Gastroesophageal sphincter (tissue), 4 donors: Measurements from ENCODE around the gene NBL1. TPM values are rescaled to one million over a fixed set of nuclear protein-coding genes. Genes with fewer than 3 reads are reported as not detected.

ENCODE experiments used
- ATAC-seq: fragments of 150-250 bp; one replicate; pipeline ENCODE4 v1.9.1; 2016; ENCODE audit warnings: mild to moderate bottlenecking, moderate library complexity
- H3K27ac ChIP-seq, 4 donors: fragments of 200-600 bp; sonication (generic) in 3 of 4; 1 replicate in 3 of 4; 2 replicates in 1 of 4; pipeline ENCODE4 v1.5.1; 2016 to 2019
- H3K27me3 ChIP-seq: fragments of 200-600 bp; sonication (generic); one replicate; pipeline ENCODE4 v1.5.1; 2019
- H3K36me3 ChIP-seq, 2 donors: fragments of 200-600 bp; sonication (generic); one replicate each; pipeline ENCODE4 v1.5.1; 2019; ENCODE audit warnings: control low read depth in 1 of 2
- H3K4me1 ChIP-seq, 3 donors: fragments of 200-600 bp; sonication (generic); 1 replicate in 2 of 3; 2 replicates in 1 of 3; pipeline ENCODE4 v1.5.1; 2016 to 2019; ENCODE audit warnings: control low read depth in 2 of 3
- H3K4me3 ChIP-seq, 2 donors: fragments of 200-600 bp; sonication (generic); one replicate each; pipeline ENCODE4 v1.5.1; 2019; ENCODE audit warnings: mild to moderate bottlenecking in 1 of 2, moderate library complexity in 1 of 2
- H3K9me3 ChIP-seq, 3 donors: fragments of 200-600 bp; sonication (generic); one replicate each; pipeline ENCODE4 v1.5.1; 2017 to 2019; ENCODE audit warnings: control low read depth in 2 of 3
- EP300 ChIP-seq: sonication (generic); formaldehyde crosslinking; IDR thresholded peaks from one replicate; pipeline ENCODE4 v1.6.1; 2017; ENCODE audit warnings: antibody characterized with exemption, mild to moderate bottlenecking
- POLR2A ChIP-seq, 2 donors: fragments of 450-650 bp; IDR thresholded peaks; one replicate each; pipeline ENCODE4 v1.6.1; 2017; ENCODE audit warnings: antibody characterized with exemption in 2 of 2, mild to moderate bottlenecking in 2 of 2, moderate library complexity in 1 of 2
- POLR2AphosphoS5 ChIP-seq: sonication (generic); formaldehyde crosslinking; IDR thresholded peaks from one replicate; pipeline ENCODE4 v1.6.1; 2017; ENCODE audit warnings: antibody characterized with exemption
- WGBS, 2 donors: methylation state at CpG; one replicate each; pipeline ENCODE4 v1.1.5; 2018; ENCODE audit warnings: low coverage in 1 of 2; 5-methylcytosine and 5-hydroxymethylcytosine counted together
- total RNA-seq, 4 donors: library from RNA; depleted of rRNA; stranded (reverse); fragments of >200 nt; gene quantifications; one replicate each; pipeline ENCODE4 v1.1.0, GENCODE V29; 2016
- TF ChIP-seq, protein P1 (sequence below), 4 experiments: fragments of 200-600 bp in 2 of 4; fragments of 450-650 bp in 2 of 4; sonication (generic) in 1 of 4; IDR thresholded peaks; one replicate each; pipeline ENCODE4 v1.5.1; 2017 to 2019; ENCODE audit warnings: antibody characterized with exemption in 4 of 4, mild to moderate bottlenecking in 2 of 4, moderate library complexity in 2 of 4

NBL1 gene
- total RNA-seq, 4 donors from 2014 or later: 203 to 343 (median 301) TPM

DNA sequence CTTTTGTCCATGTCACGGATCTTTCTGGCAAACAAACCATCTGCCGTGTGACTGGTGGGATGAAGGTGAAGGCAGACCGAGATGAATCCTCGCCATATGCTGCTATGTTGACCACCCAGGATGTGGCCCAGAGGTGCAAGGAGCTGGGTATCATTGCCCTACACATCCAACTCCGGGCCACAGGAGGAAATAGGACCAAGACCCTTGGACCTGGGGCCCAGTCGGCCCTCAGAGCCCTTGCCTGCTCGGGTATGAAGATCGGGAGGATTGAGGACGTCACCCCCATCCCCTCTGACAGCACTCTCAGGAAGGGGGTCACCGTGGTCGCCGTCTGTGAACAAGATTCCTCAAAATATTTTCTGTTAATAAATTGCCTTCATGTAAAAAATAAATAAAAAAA, 35.9 kb upstream of the NBL1 start:
- ATAC-seq: no peak
- H3K4me1 ChIP-seq: peaks cover 12 to 92% (median 27%) of the 10 kb centered on the region in 3 donors
- 80% methylated on average over 1 of the region's 12 CpGs for WGBS, 2 donors
- H3K9me3 ChIP-seq: no peaks in the 10 kb centered on the region
- no peaks in the 10 kb centered on the region for H3K36me3 ChIP-seq
- no peaks in the 10 kb centered on the region for H3K27me3 ChIP-seq
- peak overlapping the region in 3 of 4 donors; percentile 72 to 97 (median 74) for H3K27ac ChIP-seq
- H3K4me3 ChIP-seq: no peak overlapping the region
- TF ChIP-seq, protein P1, sequence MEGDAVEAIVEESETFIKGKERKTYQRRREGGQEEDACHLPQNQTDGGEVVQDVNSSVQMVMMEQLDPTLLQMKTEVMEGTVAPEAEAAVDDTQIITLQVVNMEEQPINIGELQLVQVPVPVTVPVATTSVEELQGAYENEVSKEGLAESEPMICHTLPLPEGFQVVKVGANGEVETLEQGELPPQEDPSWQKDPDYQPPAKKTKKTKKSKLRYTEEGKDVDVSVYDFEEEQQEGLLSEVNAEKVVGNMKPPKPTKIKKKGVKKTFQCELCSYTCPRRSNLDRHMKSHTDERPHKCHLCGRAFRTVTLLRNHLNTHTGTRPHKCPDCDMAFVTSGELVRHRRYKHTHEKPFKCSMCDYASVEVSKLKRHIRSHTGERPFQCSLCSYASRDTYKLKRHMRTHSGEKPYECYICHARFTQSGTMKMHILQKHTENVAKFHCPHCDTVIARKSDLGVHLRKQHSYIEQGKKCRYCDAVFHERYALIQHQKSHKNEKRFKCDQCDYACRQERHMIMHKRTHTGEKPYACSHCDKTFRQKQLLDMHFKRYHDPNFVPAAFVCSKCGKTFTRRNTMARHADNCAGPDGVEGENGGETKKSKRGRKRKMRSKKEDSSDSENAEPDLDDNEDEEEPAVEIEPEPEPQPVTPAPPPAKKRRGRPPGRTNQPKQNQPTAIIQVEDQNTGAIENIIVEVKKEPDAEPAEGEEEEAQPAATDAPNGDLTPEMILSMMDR (IDR thresholded peaks at IDR 0.05): no peak
- TF ChIP-seq EP300 (no peak), POLR2AphosphoS5 (no peak), POLR2A (IDR thresholded peaks at IDR 0.05) (no peak)

DNA sequence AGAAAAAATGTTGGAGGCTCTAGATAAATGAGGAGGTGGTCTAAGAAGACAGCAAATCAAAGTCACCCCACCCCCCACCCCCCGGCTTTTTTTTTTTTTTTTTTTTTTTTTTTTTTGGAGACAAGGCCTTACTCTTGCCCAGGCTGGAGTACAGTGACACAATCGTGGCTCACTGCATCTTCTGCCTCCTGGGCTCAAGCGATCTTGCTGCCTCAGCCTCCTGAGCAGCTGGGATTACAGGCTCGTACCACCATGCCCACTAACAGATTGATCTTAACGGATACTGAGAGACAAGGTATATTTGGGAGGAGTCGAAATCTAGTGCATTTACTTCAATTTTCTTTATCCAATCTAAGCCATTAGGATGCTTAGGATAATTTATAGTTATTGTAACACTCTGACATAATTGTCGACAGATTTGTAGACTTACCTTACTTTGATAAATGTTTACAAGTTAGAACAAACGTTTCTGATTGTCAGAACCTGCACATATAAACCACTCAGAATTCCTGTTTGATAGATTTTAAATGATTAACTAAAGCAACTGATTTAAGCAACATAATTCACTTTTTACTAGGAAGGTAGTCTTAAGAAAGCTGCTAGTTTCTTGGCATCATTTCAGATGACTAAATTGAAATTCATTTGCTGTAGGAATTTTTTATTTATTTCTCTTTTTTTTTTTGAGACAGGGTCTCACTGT, 33.7 kb upstream of the NBL1 start:
- Histone ChIP-seq H3K27me3 (no peaks in the 10 kb centered on the region), H3K4me1 (peaks cover 9 to 92% (median 25%) of the 10 kb centered on the region in 3 donors), H3K36me3 (peaks cover 0 to 8% of the 10 kb centered on the region in 2 donors), H3K4me3 (no peak overlapping the region), H3K27ac (peak overlapping the region; percentile 60 to 97 (median 68)), H3K9me3 (no peaks in the 10 kb centered on the region)
- WGBS, 2 donors: 29 to 30% methylated on average over 5 to 8 of the region's 8 CpGs
- no peak for ATAC-seq
- TF ChIP-seq, protein P1 (IDR thresholded peaks at IDR 0.05): no peak
- TF ChIP-seq POLR2A (IDR thresholded peaks at IDR 0.05): no peak
- TF ChIP-seq EP300: no peak

DNA sequence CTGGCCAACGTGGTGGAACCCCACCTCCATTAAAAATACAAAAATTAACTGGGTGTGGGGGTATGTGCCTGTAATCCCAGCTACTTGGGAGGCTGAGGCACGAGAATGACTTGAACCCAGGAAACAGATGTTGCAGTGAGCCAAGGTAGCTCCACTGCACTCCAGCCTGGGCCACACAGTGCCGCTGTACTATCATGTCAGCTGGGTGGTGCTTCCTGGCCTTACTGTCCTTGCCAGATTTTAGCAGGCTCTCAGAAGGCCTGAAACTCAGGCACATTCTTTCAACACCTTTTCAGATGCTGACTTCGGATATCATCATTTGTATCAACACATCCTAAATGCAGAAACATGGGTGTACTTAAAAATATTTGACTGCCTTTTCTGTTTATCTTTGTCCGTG, 31.6 kb upstream of the NBL1 start:
- Histone ChIP-seq H3K36me3 (peaks cover 0 to 15% of the 10 kb centered on the region in 2 donors), H3K4me1 (peaks cover 9 to 92% (median 22%) of the 10 kb centered on the region in 3 donors), H3K9me3 (no peaks in the 10 kb centered on the region), H3K27ac (peak overlapping the region in 3 of 4 donors; percentile 62 to 72 (median 71)), H3K4me3 (no peak overlapping the region), H3K27me3 (no peaks in the 10 kb centered on the region)
- ATAC-seq: no peak
- TF ChIP-seq, protein P1 (IDR thresholded peaks at IDR 0.05): no peak
- no peak for TF ChIP-seq POLR2AphosphoS5
- TF ChIP-seq EP300: no peak
- TF ChIP-seq POLR2A (IDR thresholded peaks at IDR 0.05): no peak
- 26 to 39% methylated on average over 2 of the region's 5 CpGs for WGBS, 2 donors

DNA sequence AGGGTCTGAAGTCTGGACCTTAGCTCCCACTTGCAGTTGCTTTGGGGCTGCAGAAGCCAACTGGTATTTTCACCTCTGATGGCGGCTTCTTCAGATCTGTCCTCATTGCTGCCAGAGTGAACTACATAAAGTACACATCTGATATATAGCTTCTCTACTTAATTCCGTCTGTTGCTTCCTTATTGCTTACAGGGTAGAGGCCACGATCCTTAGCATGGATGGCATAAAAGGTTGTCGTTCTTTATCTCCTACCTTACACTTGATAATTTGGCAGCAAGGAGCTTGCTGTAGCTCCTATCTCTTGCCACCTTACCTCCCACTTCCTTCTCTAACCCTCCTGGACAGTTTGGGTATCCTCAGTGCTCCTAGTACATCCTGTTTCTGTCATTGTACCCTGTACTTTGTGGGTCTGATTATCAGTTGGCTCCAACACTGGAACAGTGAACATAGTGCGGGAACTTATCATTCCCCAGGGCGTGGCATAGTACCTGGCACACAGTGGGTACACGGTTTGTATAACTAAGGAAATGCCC, 30.9 kb upstream of the NBL1 start:
- Histone ChIP-seq H3K27ac (peak overlapping the region; percentile 17 to 72 (median 66)), H3K4me1 (peaks cover 7 to 92% (median 28%) of the 10 kb centered on the region in 3 donors), H3K27me3 (no peaks in the 10 kb centered on the region), H3K4me3 (no peak overlapping the region), H3K9me3 (no peaks in the 10 kb centered on the region), H3K36me3 (peaks cover 0 to 15% of the 10 kb centered on the region in 2 donors)
- ATAC-seq: no peak
- WGBS, 2 donors: 77 to 78% methylated on average over 4 to 7 of the region's 7 CpGs
- TF ChIP-seq, protein P1 (IDR thresholded peaks at IDR 0.05): no peak
- no peak for TF ChIP-seq EP300
- no peak for TF ChIP-seq POLR2A (IDR thresholded peaks at IDR 0.05)

DNA sequence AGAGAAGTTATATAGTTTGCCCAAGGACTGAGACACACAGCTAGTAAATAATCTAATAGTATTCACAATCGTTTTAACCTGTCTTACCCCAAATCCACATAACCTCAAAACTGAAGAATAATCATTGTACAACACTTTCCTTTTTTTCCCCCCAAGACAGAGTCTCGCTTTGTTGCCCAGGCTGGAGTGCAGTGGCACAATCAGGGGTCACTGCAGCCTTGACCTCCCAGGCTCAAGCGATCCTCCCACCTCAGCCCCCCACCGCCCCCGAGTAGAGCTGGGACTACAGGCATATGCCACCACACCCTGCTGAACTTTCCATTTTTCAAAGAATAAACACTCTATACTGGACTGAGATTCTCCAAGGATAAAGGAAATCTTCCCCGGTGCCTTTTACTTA, 28.7 kb upstream of the NBL1 start:
- Histone ChIP-seq H3K4me1 (peaks cover 20 to 95% (median 41%) of the 10 kb centered on the region in 3 donors), H3K27ac (peak overlapping the region in 3 of 4 donors; percentile 59 to 72 (median 62)), H3K36me3 (peaks cover 0 to 15% of the 10 kb centered on the region in 2 donors), H3K27me3 (no peaks in the 10 kb centered on the region), H3K9me3 (no peaks in the 10 kb centered on the region), H3K4me3 (no peak overlapping the region)
- no peak for TF ChIP-seq POLR2AphosphoS5
- TF ChIP-seq POLR2A (IDR thresholded peaks at IDR 0.05): no peak
- TF ChIP-seq EP300: no peak
- TF ChIP-seq, protein P1 (IDR thresholded peaks at IDR 0.05): no peak
- ATAC-seq: no peak
- 47 to 92% methylated on average over 2 to 4 of the region's 6 CpGs for WGBS, 2 donors
